Subcutaneous abdominal adipose tissue (tissue), 5 donors: ENCODE measurements around the gene COMMD7.
"Not testable (repeated sequence)": the region's sequence is repeated elsewhere in the genome, so short reads cannot be mapped to it uniquely, and the experiment has no call there.

Experiments
- H3K27ac ChIP-seq: one replicate; pipeline ENCODE4 v1.7.0; 2013; ENCODE audit warnings: low read depth, mild to moderate bottlenecking, inconsistent platforms, low read length, moderate library complexity
- H3K27me3 ChIP-seq, 5 donors: one replicate each; pipeline ENCODE4 v1.7.0; 2013; ENCODE audit warnings: low read length in 5 of 5, inconsistent platforms in 1 of 5; ENCODE audit not compliant: control insufficient read depth in 5 of 5, insufficient read depth in 4 of 5
- H3K36me3 ChIP-seq, 5 donors: one replicate each; pipeline ENCODE4 v1.7.0; 2013; ENCODE audit warnings: low read length in 5 of 5; ENCODE audit not compliant: control insufficient read depth in 5 of 5, insufficient read depth in 5 of 5
- H3K4me1 ChIP-seq, 5 donors: one replicate each; pipeline ENCODE4 v1.7.0; 2013; ENCODE audit warnings: low read length in 5 of 5, mild to moderate bottlenecking in 3 of 5, moderate library complexity in 1 of 5; ENCODE audit not compliant: control insufficient read depth in 5 of 5, insufficient read depth in 5 of 5
- H3K4me3 ChIP-seq, 5 donors: one replicate each; pipeline ENCODE4 v1.7.0; 2013; ENCODE audit warnings: low read length in 5 of 5, low read depth in 1 of 5
- H3K9ac ChIP-seq, 5 donors: one replicate each; pipeline ENCODE4 v1.7.0; 2013; ENCODE audit warnings: low read length in 5 of 5, mild to moderate bottlenecking in 4 of 5, moderate library complexity in 3 of 5
- H3K9me3 ChIP-seq, 5 donors: one replicate each; pipeline ENCODE4 v1.7.0; 2013; ENCODE audit warnings: low read length in 5 of 5; ENCODE audit not compliant: control insufficient read depth in 5 of 5
- donor health status: healthy.
- donor health status: healthy.
- donor health status: healthy.
- donor health status: healthy.
- donor health status: healthy.

Gene COMMD7

DNA sequence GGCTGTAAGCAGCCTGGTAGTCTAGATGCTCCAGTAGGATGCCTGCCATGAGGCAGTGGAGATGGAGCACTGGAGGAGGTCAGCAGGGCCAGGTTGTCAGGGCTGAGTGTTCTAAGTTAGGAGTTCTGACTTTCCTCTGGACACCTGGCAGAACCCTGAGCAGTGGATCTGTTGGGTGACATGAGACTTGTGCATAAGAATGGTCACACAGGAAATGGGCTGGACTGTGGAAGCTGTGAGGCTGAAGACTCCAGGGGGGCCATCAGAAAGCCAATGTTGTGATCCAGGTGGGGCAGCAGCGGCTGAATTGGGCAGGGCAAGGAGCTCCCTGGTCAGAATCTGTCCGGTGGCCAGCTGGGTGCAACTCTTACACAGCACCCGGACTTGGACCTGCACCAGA, 45.7 kb downstream of the COMMD7 start:
- Histone ChIP-seq H3K36me3 (peaks cover 5 to 33% (median 10%) of the 10 kb centered on the region in 5 donors), H3K4me1 (peaks cover 0 to 2% (median 0%) of the 10 kb centered on the region in 5 donors), H3K27me3 (no peaks in the 10 kb centered on the region), H3K4me3 (no peak overlapping the region), H3K9ac (no peak overlapping the region), H3K27ac (no peak overlapping the region), H3K9me3 (no peaks in the 10 kb centered on the region)

DNA sequence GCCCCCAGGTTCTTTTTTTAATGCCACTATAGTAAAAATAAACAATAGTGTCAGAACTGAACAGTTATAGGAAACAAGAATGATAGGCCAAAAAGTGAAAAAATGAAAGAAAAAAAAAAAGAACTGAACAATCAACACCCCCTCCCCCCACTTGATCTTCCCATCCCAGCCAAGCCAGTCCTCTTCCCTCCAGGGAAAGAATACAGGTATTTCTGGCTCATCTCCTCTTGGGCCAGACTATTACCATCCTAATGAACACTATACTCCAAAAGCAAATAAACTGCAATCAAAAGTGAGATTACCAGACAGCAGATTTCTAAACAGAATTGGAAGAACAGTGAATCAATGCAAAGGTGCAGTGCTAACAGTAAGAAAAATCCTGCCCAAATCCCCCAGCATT, 48.2 kb downstream of the COMMD7 start:
- peaks cover 0 to 20% (median 7%) of the 10 kb centered on the region in 5 donors for H3K36me3 ChIP-seq
- no peak overlapping the region for H3K27ac ChIP-seq
- H3K4me1 ChIP-seq: no peaks in the 10 kb centered on the region
- H3K9me3 ChIP-seq: no peaks in the 10 kb centered on the region
- H3K9ac ChIP-seq: no peak overlapping the region
- no peak overlapping the region for H3K4me3 ChIP-seq
- no peaks in the 10 kb centered on the region for H3K27me3 ChIP-seq

DNA sequence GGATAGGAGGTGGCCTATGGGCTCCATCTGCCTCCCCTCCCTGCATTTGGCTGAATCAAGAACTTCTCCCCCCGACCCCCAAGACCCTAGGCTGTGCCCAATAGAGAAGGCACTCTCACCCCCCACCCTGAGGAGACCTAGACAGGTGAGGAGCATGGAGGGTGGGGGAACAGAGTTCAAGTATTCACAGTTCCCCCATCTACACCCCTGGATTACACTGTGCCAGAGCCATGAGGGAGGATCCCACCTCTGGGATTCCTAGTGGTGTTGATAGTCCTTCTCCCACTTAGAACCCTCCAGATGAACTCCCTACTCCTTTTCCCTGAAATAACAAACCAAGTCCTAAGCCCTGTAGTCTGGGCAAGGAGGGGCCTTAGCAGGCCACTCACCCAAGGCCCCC, 54.3 kb downstream of the COMMD7 start:
- not testable (repeated sequence) for H3K27ac ChIP-seq, H3K27me3 ChIP-seq, H3K4me3 ChIP-seq, H3K36me3 ChIP-seq, H3K9ac ChIP-seq, H3K9me3 ChIP-seq
- H3K4me1 ChIP-seq: peaks cover 5 to 11% (median 8%) of the 10 kb centered on the region in 5 donors

DNA sequence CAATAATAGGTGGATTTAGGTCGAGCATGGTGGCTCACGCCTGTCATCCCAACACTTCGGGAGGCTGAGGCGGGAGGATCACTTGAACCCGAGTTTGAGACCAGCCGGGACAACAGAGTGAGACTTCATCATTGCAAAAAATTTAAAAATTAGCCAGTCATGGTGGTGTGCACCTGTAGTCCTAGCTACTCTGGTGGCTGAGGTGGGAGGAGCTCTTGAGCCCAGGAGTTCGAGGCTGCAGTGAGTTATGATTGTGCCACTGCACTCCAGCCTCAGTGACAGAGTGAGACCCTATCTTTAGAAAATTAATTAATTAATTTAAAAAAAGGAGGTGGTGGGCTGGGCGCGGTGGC, 56.1 kb downstream of the COMMD7 start:
- H3K4me1 ChIP-seq: peaks cover 5 to 11% (median 8%) of the 10 kb centered on the region in 5 donors
- H3K9me3 ChIP-seq: no peaks in the 10 kb centered on the region
- no peak overlapping the region for H3K27ac ChIP-seq
- no peaks in the 10 kb centered on the region for H3K27me3 ChIP-seq
- peaks cover 0 to 5% (median 4%) of the 10 kb centered on the region in 5 donors for H3K36me3 ChIP-seq
- no peak overlapping the region for H3K4me3 ChIP-seq
- no peak overlapping the region for H3K9ac ChIP-seq

DNA sequence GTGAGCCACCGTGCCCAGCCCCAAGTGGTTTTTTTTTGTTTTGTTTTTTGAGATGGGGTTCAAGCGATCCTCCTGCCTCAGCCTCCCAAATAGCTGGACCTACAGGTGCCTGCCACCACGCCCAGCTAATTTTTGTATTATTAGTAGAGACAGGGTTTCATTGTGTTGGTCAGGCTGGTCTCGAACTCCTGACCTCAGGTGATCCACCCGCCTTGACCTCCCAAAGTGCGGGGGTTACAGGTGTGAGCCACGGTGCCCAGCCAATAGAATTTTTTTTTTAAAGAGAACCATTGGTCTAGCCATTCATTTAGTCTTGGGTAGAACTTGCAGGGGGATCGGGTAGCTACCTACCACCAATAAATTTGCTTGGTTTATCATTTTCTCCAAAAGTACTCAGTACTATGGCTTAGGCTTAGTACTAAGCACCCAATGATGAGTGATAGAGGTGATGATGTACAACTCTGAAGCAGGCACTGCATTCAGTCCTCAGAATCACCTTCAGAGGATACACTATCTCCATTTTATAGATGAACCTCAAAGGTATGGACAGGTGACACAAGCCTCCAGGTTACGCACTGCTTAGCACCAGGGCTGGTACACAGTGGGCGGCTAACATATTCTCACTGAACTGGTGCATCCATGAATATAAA, 56.6 kb downstream of the COMMD7 start:
- H3K36me3 ChIP-seq: peaks cover 0 to 5% (median 3%) of the 10 kb centered on the region in 5 donors
- no peaks in the 10 kb centered on the region for H3K27me3 ChIP-seq
- no peak overlapping the region for H3K9ac ChIP-seq
- H3K4me3 ChIP-seq: no peak overlapping the region
- no peak overlapping the region for H3K27ac ChIP-seq
- no peaks in the 10 kb centered on the region for H3K9me3 ChIP-seq
- H3K4me1 ChIP-seq: peaks cover 5 to 11% (median 9%) of the 10 kb centered on the region in 5 donors

DNA sequence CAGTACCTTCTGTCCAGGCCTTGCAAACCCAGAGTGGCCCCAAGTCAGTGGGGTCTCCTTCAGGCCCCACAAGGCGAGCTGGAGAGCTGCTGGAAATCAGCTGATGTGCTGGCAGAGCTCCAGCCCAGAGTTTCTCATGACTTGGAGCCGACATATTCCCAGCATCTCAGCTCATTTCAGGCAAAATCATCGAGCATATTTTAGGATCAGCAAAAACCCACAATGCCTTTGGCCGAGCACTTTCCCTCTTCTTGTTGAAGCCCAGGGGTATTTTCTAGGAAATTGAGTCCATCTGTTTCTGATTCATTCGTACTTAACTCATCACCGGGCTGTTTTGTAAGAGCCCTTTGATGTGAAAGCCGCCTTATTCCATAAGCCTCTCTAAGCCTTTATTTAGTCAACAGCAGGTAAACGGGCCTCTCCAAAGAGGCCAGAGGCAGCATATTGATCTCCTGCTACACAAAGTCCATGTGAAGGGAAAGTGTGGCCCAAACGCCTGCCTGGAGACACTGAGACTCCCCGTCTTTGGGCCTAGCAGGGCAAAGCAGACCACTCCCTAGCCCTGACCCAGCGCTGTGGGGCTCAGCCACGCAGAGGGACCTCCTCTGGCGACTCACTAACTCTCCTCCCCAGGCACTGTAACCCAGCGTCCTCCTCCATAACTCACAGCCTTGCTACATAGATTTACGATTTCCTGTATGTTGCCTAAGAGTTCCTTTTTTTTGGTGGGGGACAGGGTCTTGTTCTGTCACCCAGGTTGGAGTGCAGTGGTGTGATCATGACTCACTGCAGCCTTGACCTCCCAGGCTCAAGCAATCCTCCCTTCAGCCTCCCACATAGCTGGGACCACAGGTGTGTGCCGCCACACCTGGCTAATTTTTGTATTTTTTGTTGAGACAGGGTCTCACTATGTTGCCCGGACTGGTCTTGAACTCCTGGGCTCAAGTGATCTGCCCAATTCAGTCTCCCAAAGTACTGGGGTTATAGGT, 57.4 kb downstream of the COMMD7 start:
- Histone ChIP-seq H3K9me3 (no peaks in the 10 kb centered on the region), H3K9ac (peak overlapping the region in 2 of 5 donors; percentile 33 to 42), H3K27me3 (no peaks in the 10 kb centered on the region), H3K36me3 (peaks cover 0 to 5% (median 3%) of the 10 kb centered on the region in 5 donors), H3K4me1 (peaks cover 5 to 17% (median 14%) of the 10 kb centered on the region in 5 donors), H3K4me3 (no peak overlapping the region), H3K27ac (no peak overlapping the region)

DNA sequence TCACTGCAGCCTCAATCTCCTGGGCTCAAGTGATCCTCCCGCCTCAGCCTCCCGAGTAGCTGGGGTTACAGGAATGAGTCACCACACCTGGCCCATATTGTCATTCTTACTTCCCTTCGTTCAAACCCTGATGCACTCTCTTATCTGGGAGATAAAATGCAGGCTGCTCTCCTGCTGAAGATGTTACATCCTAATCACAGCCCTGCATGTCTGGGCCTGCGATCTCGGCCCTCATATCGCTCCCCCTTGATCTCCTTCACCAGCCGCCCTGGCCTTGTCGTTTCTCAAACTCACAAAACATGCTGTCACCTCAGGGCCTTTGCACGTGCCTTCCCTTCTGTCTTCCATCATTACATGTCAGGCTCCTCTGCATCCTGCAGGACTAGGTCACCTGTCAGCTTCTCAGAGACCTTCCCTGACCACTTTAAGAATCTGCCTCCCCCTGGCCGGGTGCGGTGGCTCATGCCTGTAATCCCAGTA, 60.7 kb downstream of the COMMD7 start:
- Histone ChIP-seq H3K27me3 (no peaks in the 10 kb centered on the region), H3K27ac (no peak overlapping the region), H3K9me3 (no peaks in the 10 kb centered on the region), H3K36me3 (no peaks in the 10 kb centered on the region), H3K9ac (no peak overlapping the region), H3K4me3 (no peak overlapping the region), H3K4me1 (peaks cover 5 to 35% (median 25%) of the 10 kb centered on the region in 5 donors)

DNA sequence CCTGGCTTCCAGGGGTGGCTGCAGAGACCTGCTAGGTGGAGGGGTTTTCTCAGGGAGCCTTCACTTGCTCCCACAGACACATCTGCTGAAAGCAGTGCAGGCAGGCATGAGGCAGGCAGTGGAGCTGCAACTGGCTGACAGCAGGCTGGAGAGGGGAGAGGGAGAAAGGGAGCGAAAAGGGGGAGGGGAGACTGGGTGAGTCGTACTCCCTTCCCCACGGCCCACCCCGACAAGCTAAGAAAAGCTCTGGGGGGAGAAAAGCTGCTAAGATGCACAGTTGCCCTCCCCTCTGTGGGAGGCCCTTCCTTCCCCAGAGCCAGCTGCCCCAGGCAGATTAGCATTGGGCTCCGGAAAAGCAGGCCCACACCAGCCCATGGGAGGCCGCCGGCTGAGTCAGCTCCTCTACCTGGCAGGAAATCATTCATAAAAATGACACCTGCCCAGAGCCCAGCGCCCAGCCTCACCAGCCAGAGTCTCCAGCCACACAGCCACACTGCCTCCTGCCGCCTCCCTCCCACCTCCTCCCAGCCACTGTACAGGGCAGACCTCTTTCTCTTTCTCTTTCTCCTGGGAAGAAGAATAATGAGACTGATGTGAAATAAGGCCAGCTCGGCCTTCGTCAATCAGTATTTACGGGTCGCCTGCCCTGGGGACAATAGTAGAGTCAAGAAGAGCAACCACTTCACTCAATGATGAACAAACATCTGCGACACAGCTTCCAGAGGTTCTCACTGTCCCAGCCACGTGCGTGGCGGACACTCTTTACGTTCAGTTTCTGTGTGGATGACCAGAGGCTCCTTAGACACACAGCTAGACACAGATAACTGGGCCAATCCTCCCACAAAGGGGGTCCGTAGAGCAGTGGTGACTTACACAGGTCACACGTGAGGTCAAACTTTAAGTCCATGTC, 61.8 kb downstream of the COMMD7 start:
- Histone ChIP-seq H3K27me3 (no peaks in the 10 kb centered on the region), H3K9me3 (no peaks in the 10 kb centered on the region), H3K4me3 (no peak overlapping the region), H3K36me3 (no peaks in the 10 kb centered on the region), H3K9ac (peak overlapping the region in 1 of 5 donors; percentile 20), H3K27ac (no peak overlapping the region), H3K4me1 (peaks cover 5 to 35% (median 23%) of the 10 kb centered on the region in 5 donors)

DNA sequence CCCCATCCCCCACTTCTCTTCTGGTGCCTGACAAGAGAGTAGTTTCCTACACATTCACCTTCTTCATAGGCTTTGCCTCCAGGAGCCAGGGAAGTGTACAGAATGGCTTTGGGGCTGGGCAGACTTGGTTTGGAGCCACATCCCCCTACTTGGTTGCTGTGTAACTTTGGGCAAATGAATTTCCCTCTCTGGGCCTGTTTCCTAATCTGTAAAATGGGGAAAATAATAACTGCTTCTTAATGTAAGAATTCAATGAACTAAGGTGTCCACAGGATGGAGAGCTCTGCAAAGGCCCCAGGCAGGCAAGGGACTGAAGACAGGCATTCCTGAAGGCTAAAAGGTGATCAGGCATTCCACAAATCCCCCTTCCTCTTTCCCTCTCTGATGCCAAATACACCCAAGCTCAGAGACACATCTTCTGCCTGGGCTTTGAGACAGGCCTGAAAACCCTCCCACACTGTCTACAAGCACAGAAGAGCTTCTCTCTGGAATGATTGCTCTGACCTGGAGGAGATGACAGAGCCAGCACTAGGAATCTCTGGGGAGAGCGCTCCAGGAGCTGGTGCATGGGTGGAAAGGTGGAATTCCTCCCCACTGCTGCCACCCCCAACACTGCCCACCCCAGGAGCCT, 62.6 kb downstream of the COMMD7 start:
- no peak overlapping the region for H3K9ac ChIP-seq
- H3K4me1 ChIP-seq: peaks cover 2 to 30% (median 19%) of the 10 kb centered on the region in 5 donors
- H3K36me3 ChIP-seq: no peaks in the 10 kb centered on the region
- no peak overlapping the region for H3K27ac ChIP-seq
- H3K4me3 ChIP-seq: no peak overlapping the region
- no peaks in the 10 kb centered on the region for H3K27me3 ChIP-seq
- no peaks in the 10 kb centered on the region for H3K9me3 ChIP-seq
